ENCODE measurements around the gene BCL7A. TPM values are rescaled to one million over a fixed set of nuclear protein-coding genes. Genes with fewer than 3 reads are reported as not detected.
A peak's percentile ranks its signal among the peaks of the same experiment; 100 is the strongest.

BCL7A gene
- total RNA-seq, 5 donors from 2014 or later (not counting 1 experiment from before 2014, with no cell fraction given), result 5.3 to 7.4 (median 6.7) TPM

DNA sequence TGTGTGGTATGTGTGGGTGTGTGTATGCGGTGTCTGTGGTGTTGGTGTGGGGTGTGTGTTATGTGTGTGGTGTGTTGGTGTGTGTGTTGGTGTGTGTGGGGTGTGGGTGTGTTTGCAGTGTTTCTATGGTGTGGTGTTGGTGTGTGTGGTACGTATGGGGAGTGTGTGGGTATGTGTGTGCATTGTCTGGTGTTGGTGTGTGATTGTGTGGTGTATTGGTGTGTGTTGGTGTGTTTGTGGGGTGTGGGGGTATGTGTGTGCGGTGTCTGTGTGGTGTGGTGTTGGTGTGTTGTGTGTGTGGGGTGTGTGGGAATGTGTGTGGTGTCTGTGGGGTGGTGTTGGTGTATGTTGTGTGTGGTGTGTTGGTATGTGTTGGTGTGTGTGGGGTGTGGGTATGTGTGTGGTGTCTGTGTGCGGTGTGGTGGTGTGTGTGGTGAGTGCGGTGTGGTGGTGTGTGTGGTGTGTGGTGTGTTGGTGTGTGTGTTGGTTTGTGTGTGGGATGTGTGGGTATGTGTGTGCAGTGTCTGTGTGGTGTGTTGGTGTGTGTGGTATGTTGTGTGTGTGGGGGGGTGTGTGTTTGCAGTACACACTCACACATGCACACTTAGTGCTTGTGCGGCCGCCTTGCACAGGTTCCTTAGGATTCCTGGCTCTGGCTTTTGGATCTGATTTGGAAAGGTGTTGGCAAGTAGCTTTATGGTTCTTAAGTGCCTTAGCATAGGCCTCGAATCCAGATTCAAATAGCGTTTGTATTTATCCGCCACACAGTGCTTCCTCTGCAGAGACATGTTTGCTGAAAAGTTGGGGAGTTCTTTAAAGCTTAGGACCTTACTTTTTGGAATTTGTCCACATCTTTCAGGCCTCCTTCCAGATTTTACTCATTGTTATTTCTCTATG, 73.3 kb downstream of the BCL7A start:
- H3K4me3 ChIP-seq (ENCODE audit: control insufficient read depth in 1 of 2, extremely low read depth in 1 of 2, low read length in 1 of 2), result no peak overlapping the region
- ATAC-seq (replicated peaks in 1 of 4), result no peak
- DNase-seq, result peak in 1 of 35 experiments; percentile 33
- peak overlapping the region; percentile 25 for H3K27ac ChIP-seq (ENCODE audit: low read length)
- H3K27me3 ChIP-seq (replicated peaks in 1 of 2; ENCODE audit: control insufficient read depth in 2 of 2, extremely low read depth in 1 of 2, insufficient read depth in 2 of 2, low read length in 1 of 2), result no peaks in the 10 kb centered on the region
- H3K4me1 ChIP-seq (ENCODE audit: control insufficient read depth in 1 of 2, extremely low read depth in 1 of 2, insufficient read depth in 2 of 2, low read length in 2 of 2), result peaks cover 62 to 87% of the 10 kb centered on the region in 2 experiments
- Mint-ChIP-seq H3K36me3 (peaks cover 5% of the 10 kb centered on the region), H3K9me3 (no peaks in the 10 kb centered on the region), H3K27ac (no peak overlapping the region), H3K4me3 (no peak overlapping the region), H3K27me3 (no peaks in the 10 kb centered on the region), H3K4me1 (peaks cover 36 to 42% (median 39%) of the 10 kb centered on the region in 3 donors)
- WGBS (ENCODE audit: insufficient coverage), result 71% methylated on average over 7 of the region's 10 CpGs
- CTCF ChIA-PET, result interaction anchor here in 1 of 2 donors (0.9 kb wide), 1 partner anchor 13 kb away, joined by 4 read pairs; no protein-coding TSS in a partner anchor
- no peaks in the 10 kb centered on the region for H3K9me3 ChIP-seq
- POLR2A ChIA-PET, result no interaction called here
- peaks cover 0 to 3% of the 10 kb centered on the region in 2 donors for H3K36me3 ChIP-seq (ENCODE audit: control insufficient read depth in 2 of 2, extremely low read depth in 1 of 2, insufficient read depth in 1 of 2, low read length in 1 of 2)

DNA sequence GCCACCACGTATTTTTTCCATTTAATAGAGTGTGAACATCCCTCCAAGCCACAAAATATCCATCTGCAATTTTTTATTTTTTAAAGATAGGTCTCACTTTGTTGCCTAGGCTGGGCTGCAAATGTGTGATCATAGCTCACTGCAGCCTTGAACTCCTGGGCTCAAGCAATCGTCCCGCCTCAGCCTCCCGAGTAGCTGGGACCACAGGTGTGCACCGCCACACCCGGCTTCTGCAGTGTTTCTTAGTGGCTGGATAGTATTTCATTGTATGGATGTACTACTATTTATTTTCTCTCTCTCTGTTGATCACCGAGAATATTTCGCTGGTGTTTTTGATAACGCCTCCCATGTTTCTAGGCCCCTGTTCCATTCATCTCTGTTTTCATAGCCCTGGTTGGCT, 74.3 kb downstream of the BCL7A start:
- H3K4me3 ChIP-seq (ENCODE audit: control insufficient read depth in 1 of 2, extremely low read depth in 1 of 2, low read length in 1 of 2), result no peak overlapping the region
- H3K4me1 ChIP-seq (ENCODE audit: control insufficient read depth in 1 of 2, extremely low read depth in 1 of 2, insufficient read depth in 2 of 2, low read length in 2 of 2), result peaks cover 64 to 84% of the 10 kb centered on the region in 2 experiments
- DNase-seq (no peak), ATAC-seq (replicated peaks in 1 of 4) (no peak)
- ChIA-PET CTCF (no interaction called here), POLR2A (no interaction called here)
- Mint-ChIP-seq H3K4me3 (peak overlapping the region in 1 of 3 donors; percentile 56), H3K36me3 (peaks cover 3% of the 10 kb centered on the region), H3K9me3 (no peaks in the 10 kb centered on the region), H3K4me1 (peaks cover 45 to 52% (median 49%) of the 10 kb centered on the region in 3 donors), H3K27me3 (no peaks in the 10 kb centered on the region), H3K27ac (peak overlapping the region; percentile 60 to 90)
- H3K27me3 ChIP-seq (replicated peaks in 1 of 2; ENCODE audit: control insufficient read depth in 2 of 2, extremely low read depth in 1 of 2, insufficient read depth in 2 of 2, low read length in 1 of 2), result no peaks in the 10 kb centered on the region
- 94% methylated on average over 3 of the region's 9 CpGs for WGBS (ENCODE audit: insufficient coverage)
- no peaks in the 10 kb centered on the region for H3K9me3 ChIP-seq
- peaks cover 0 to 3% of the 10 kb centered on the region in 2 donors for H3K36me3 ChIP-seq (ENCODE audit: control insufficient read depth in 2 of 2, extremely low read depth in 1 of 2, insufficient read depth in 1 of 2, low read length in 1 of 2)
- H3K27ac ChIP-seq (ENCODE audit: low read length), result no peak overlapping the region

DNA sequence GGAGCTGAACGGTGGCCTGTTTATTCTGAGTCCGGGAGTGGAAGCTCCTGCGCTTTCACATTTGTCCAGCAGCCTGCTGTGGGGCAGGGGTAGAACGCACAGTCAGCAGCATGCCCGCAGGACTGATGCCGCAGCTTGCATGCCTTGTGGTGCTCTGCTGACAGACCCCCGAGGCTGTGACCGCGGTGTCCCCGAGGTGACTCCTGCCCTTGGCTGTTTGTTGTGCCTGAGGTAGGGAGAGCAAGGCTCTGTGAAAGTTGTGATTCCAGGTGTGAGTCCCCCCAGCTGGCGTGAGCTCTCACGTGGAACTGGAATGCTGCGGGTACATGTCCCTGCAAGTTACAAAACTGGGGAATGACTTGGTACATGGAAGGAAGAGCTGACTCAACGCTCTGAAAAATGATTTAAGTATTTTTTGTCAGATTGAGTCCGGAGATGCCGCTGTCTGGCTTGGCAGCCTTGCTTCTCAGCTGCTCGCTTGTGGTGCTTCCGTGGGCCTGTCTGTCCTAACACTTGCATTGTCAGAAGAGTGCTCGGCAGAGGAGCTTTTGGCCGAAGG, 75.0 kb downstream of the BCL7A start:
- Mint-ChIP-seq H3K9me3 (no peaks in the 10 kb centered on the region), H3K36me3 (peaks cover 1% of the 10 kb centered on the region), H3K4me3 (peak overlapping the region in 1 of 3 donors; percentile 56), H3K4me1 (peaks cover 50 to 58% (median 53%) of the 10 kb centered on the region in 3 donors), H3K27me3 (no peaks in the 10 kb centered on the region), H3K27ac (peak overlapping the region; percentile 84 to 90)
- ATAC-seq (replicated peaks in 1 of 4) (no peak), DNase-seq (no peak)
- no peak overlapping the region for H3K4me3 ChIP-seq (ENCODE audit: control insufficient read depth in 1 of 2, extremely low read depth in 1 of 2, low read length in 1 of 2)
- H3K36me3 ChIP-seq (ENCODE audit: control insufficient read depth in 2 of 2, extremely low read depth in 1 of 2, insufficient read depth in 1 of 2, low read length in 1 of 2), result peaks cover 0 to 3% of the 10 kb centered on the region in 2 donors
- 92% methylated on average over 19 of the region's 20 CpGs for WGBS (ENCODE audit: insufficient coverage)
- H3K27me3 ChIP-seq (replicated peaks in 1 of 2; ENCODE audit: control insufficient read depth in 2 of 2, extremely low read depth in 1 of 2, insufficient read depth in 2 of 2, low read length in 1 of 2), result no peaks in the 10 kb centered on the region
- CTCF ChIA-PET, result no interaction called here
- no peaks in the 10 kb centered on the region for H3K9me3 ChIP-seq
- H3K27ac ChIP-seq (ENCODE audit: low read length), result no peak overlapping the region
- peaks cover 63 to 83% of the 10 kb centered on the region in 2 experiments for H3K4me1 ChIP-seq (ENCODE audit: control insufficient read depth in 1 of 2, extremely low read depth in 1 of 2, insufficient read depth in 2 of 2, low read length in 2 of 2)
- POLR2A ChIA-PET, result interaction anchor here in 1 of 2 donors (0.6 kb wide), 1 partner anchor 8 kb away, joined by 3 read pairs; no protein-coding TSS in a partner anchor

DNA sequence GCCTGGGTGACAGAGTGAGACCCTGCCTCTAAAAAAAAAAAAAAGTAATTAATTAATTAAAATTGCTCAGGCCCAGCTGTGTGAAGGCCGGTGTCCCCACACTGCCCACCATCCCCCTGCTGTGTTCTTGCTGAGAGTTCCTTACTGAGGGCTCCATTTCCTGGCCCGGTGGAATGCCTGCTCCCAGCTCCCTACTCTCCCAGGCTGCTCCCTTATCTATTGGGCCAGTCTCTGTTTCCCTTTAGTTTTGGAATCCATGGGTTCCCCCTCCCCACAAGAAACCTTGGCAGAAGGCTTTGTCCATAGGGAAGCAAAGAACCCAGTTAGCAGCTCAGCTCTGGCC, 75.9 kb downstream of the BCL7A start:
- H3K4me3 Mint-ChIP-seq, result peak overlapping the region in 1 of 3 donors; percentile 68
- H3K27me3 Mint-ChIP-seq, result no peaks in the 10 kb centered on the region
- H3K4me1 Mint-ChIP-seq, result peaks cover 59 to 67% (median 61%) of the 10 kb centered on the region in 3 donors
- peaks cover 65 to 79% of the 10 kb centered on the region in 2 experiments for H3K4me1 ChIP-seq (ENCODE audit: control insufficient read depth in 1 of 2, extremely low read depth in 1 of 2, insufficient read depth in 2 of 2, low read length in 2 of 2)
- no peak for ATAC-seq (replicated peaks in 1 of 4)
- WGBS (ENCODE audit: insufficient coverage), result 86% methylated on average over 2 of the region's 2 CpGs
- POLR2A ChIA-PET, result no interaction called here
- no peaks in the 10 kb centered on the region for H3K9me3 ChIP-seq
- H3K4me3 ChIP-seq (ENCODE audit: control insufficient read depth in 1 of 2, extremely low read depth in 1 of 2, low read length in 1 of 2), result peak overlapping the region in 1 of 2 donors; percentile 7
- peak overlapping the region; percentile 43 for H3K27ac ChIP-seq (ENCODE audit: low read length)
- H3K9me3 Mint-ChIP-seq, result no peaks in the 10 kb centered on the region
- DNase-seq, result no peak
- H3K36me3 ChIP-seq (ENCODE audit: control insufficient read depth in 2 of 2, extremely low read depth in 1 of 2, insufficient read depth in 1 of 2, low read length in 1 of 2), result peaks cover 0 to 3% of the 10 kb centered on the region in 2 donors
- H3K27ac Mint-ChIP-seq, result peak overlapping the region; percentile 95 to 96
- CTCF ChIA-PET, result no interaction called here
- H3K27me3 ChIP-seq (replicated peaks in 1 of 2; ENCODE audit: control insufficient read depth in 2 of 2, extremely low read depth in 1 of 2, insufficient read depth in 2 of 2, low read length in 1 of 2), result no peaks in the 10 kb centered on the region
- peaks cover 3% of the 10 kb centered on the region for H3K36me3 Mint-ChIP-seq

DNA sequence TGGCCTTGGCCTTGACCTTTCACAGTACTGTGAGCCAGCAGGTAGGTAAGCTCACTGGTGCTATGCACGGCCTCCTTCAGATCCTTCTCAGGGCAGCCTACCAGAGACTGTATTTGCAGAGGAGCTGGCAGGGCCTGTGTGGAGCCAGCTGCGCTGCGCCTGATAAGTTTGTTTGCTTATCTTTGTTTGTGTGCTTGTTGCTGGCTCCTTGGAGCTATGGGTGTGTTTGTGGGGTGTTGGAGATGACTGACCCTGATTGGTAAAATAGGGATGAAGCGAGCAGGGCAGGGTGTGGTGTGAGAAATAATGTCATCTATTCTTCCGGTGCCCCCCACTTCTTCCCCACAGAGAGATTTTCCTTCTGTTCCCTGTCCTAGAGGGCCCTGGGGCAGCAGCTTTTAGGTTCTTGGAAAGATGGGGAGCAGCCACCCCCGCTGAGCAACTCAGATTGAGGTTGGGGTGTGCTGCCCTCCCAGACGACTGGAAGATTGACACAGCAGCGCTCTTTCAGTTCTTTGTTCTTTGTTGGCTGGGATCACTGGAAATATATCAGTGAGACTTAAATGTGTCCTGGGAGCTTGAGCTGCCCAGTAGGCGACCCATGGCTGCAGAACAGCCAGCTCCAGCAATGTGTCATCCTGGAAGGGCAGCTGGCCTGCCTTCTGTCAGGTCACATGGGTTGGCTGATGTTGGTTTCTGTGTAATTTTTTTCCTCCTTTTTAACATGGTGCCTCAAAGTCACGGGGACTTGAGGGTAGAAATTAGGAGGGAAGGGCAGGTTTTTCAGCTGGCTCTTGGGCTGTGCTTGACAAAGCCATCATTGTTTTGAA, 76.5 kb downstream of the BCL7A start:
- CTCF ChIA-PET, result no interaction called here
- no peaks in the 10 kb centered on the region for H3K27me3 Mint-ChIP-seq
- WGBS (ENCODE audit: insufficient coverage), result 68% methylated on average over 5 of the region's 10 CpGs
- H3K27ac Mint-ChIP-seq, result peak overlapping the region; percentile 95 to 96
- POLR2A ChIA-PET, result interaction anchor here in 1 of 2 donors (0.6 kb wide), 1 partner anchor 18 kb away, joined by 3 read pairs; no protein-coding TSS in a partner anchor
- peak overlapping the region; percentile 43 for H3K27ac ChIP-seq (ENCODE audit: low read length)
- H3K27me3 ChIP-seq (replicated peaks in 1 of 2; ENCODE audit: control insufficient read depth in 2 of 2, extremely low read depth in 1 of 2, insufficient read depth in 2 of 2, low read length in 1 of 2), result no peaks in the 10 kb centered on the region
- H3K4me3 ChIP-seq (ENCODE audit: control insufficient read depth in 1 of 2, extremely low read depth in 1 of 2, low read length in 1 of 2), result no peak overlapping the region
- peaks cover 60 to 73% of the 10 kb centered on the region in 2 experiments for H3K4me1 ChIP-seq (ENCODE audit: control insufficient read depth in 1 of 2, extremely low read depth in 1 of 2, insufficient read depth in 2 of 2, low read length in 2 of 2)
- H3K36me3 Mint-ChIP-seq, result peaks cover 5% of the 10 kb centered on the region
- H3K4me1 Mint-ChIP-seq, result peaks cover 63 to 71% (median 66%) of the 10 kb centered on the region in 3 donors
- H3K9me3 ChIP-seq, result no peaks in the 10 kb centered on the region
- peak overlapping the region in 2 of 3 donors; percentile 49 to 68 for H3K4me3 Mint-ChIP-seq
- no peaks in the 10 kb centered on the region for H3K9me3 Mint-ChIP-seq
- no peak for DNase-seq
- peaks cover 0 to 3% of the 10 kb centered on the region in 2 donors for H3K36me3 ChIP-seq (ENCODE audit: control insufficient read depth in 2 of 2, extremely low read depth in 1 of 2, insufficient read depth in 1 of 2, low read length in 1 of 2)
- ATAC-seq (replicated peaks in 1 of 4), result peak in 3 of 4 experiments; percentile 25 to 51 (median 42)
